HepG2 (cell line): Measurements from ENCODE around the gene WSCD1.

Experiments used
- CREB1 ChIP-seq, 2 experiments: fragments of 450-650 bp in 1 of 2; IDR thresholded peaks; 2 replicates each; pipeline ENCODE4 v1.6.1; 2016 to 2017; ENCODE audit warnings: control low read depth in 1 of 2, mild to moderate bottlenecking in 1 of 2, missing compliant biosample characterization in 1 of 2, missing genetic modification characterization in 1 of 2
- HDAC2 ChIP-seq: sonication (generic); formaldehyde crosslinking; IDR thresholded peaks from 2 replicates; pipeline ENCODE4 v1.4.0; 2020; ENCODE audit warnings: missing genetic modification reagents

GRCh38 chr17:6108987-6109386 lies 38.8 kb downstream of the WSCD1 start:
- no peak for TF ChIP-seq CREB1 (IDR thresholded peaks at IDR 0.05)
- TF ChIP-seq CREB1 (CRISPR knock-in tag; IDR thresholded peaks at IDR 0.05) = no peak
- no peak for TF ChIP-seq HDAC2
